Measurements from ENCODE around the gene SERPINA5.

GRCh38 chr14:94632305-94632590 is 51.0 kb downstream of the SERPINA5 start:
- TF ChIP-seq CTCF (conservative IDR thresholded peaks at IDR 0.05) (no peak), EZH2 (IDR thresholded peaks at IDR 0.05; ENCODE audit: low read depth) (no peak)

Measured in PC-9 (cell line).